Choroid plexus epithelial cell (primary cell): ENCODE results near the gene PIK3AP1.

Source experiments
- DNase-seq: peaks from one replicate; pipeline ENCODE4 v3.0.0-alpha.2; 2010; ENCODE audit warnings: low read depth
- H3K4me3 ChIP-seq: 2 replicates; pipeline ENCODE4 v1.5.1; 2011; ENCODE audit warnings: low read depth, mild to moderate bottlenecking, control low read depth, low read length, moderate library complexity
- TF ChIP-seq, protein P1 (sequence below): conservative IDR thresholded peaks from 2 replicates; pipeline ENCODE4 v1.5.1; 2011; ENCODE audit warnings: low read depth, mild to moderate bottlenecking, control low read depth, inconsistent platforms, low read length, moderate library complexity

PIK3AP1 gene

GRCh38 chr10:96588616-96589419 is 131.5 kb downstream of the PIK3AP1 start:
- no peak overlapping the region for H3K4me3 ChIP-seq
- DNase-seq = no peak
- TF ChIP-seq, protein P1, sequence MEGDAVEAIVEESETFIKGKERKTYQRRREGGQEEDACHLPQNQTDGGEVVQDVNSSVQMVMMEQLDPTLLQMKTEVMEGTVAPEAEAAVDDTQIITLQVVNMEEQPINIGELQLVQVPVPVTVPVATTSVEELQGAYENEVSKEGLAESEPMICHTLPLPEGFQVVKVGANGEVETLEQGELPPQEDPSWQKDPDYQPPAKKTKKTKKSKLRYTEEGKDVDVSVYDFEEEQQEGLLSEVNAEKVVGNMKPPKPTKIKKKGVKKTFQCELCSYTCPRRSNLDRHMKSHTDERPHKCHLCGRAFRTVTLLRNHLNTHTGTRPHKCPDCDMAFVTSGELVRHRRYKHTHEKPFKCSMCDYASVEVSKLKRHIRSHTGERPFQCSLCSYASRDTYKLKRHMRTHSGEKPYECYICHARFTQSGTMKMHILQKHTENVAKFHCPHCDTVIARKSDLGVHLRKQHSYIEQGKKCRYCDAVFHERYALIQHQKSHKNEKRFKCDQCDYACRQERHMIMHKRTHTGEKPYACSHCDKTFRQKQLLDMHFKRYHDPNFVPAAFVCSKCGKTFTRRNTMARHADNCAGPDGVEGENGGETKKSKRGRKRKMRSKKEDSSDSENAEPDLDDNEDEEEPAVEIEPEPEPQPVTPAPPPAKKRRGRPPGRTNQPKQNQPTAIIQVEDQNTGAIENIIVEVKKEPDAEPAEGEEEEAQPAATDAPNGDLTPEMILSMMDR = no peak

DNA sequence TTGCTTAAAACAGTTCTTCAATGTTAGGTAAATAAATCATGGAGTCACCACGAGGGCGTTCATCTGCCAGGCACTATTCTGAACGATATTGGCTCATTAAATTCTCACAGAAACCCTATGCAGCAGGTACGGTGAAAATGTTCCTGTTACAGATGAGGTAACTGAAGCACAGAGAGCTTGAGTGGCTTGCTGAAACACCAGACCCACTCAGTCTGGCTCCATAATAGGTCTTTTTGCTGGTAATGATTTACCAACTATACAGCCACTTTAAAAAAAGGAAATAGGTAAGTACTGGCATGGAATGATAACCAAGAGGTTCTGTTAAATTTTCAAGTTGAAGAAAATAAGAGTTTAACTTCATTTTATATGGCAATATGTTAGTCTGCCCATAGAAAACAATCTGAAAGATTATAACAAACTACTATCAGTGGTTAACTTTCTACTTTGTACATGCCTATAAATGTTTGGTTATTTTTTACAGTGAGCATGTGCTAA is 132.2 kb downstream of the PIK3AP1 start:
- no peak for DNase-seq
- H3K4me3 ChIP-seq = peak overlapping the region; percentile 76
- TF ChIP-seq, protein P1 = no peak

DNA sequence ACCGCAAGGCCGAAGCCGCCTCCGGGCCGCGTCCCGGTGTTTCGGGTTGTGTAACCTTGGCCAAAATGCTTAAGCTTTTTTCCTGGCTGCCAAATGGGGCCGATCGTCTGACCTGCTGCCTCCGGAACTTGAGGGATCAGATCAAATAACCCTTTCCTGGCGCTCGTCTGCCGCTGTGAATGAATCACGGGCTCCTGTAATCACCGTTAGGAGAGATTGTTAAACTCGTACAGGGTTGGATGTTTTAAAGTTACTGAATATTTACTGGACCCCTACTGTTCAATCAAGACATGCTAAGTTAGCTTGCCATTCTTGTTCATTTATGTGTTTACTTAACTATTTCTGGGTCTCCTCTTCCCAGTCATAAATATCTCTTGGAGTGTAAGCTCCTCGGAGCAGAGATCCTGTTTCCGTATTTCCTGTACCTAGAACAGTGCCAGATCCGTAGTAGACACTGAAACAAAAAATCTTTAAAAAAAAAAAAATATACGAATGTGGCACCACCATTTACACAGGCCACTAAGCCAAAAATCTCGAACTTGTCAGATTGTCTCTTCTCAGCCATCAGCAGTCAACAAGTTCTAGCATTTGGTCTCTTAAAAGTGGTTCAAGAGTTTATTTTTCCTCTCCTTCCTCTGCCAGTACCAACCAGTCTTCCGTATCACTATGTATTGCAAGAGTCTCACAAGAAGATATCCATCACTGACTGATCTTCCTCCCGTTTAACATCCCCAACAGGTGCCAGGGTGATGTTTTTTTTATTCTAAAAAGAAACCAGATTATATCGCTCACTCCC is 132.9 kb downstream of the PIK3AP1 start:
- peak overlapping the region; percentile 76 for H3K4me3 ChIP-seq
- TF ChIP-seq, protein P1 = peak; percentile 7
- DNase-seq = peak; percentile 82

DNA sequence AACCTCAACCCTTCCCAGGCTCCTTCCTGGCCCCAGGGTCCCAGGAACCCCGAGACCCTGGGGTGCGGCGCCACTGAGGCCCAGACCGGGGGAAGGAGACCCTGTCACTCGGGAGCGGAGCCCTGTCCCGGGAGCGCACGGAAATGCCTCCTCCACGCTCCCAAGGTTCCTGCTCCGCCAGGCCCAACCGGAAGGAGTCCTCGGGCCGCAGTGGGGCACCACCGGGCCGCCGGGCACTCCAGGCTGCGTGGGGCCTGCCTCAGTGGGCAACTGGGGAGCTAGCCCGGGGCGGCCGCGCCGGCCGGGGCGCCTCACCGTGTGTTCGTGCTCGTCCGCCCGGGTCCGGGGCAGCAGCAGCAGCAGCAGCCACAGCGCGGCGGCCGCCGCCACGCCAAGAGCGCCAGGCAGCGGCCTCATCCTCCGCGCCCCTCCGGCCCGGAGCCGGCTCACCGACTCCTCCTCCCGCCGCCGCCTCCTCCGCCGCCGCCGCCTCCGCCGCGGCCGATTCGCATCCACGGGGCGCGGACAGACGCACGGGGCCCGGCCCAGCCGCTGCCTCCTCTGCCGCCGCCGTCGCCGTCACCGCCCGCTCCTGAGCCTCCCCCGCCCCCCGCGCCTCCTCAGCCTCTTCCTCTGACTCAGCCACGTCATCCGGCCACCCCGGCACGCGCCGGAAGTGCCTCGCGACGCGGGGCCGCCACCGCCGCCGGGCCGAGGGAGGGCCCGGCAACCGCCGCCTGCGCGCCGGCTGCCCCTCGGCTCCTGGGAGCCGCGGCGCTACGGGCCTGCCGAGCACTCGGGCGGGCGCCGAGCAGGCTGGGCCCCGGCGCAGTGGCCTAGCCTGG is 133.7 kb downstream of the PIK3AP1 start, which contains the start of gene TM9SF3:
Gene TM9SF3, minus strand, starts transcription at position 594 of the 845 bp plus-strand sequence. Its CDS starts 177 bp downstream, at position 417.
- TF ChIP-seq, protein P1 = no peak
- H3K4me3 ChIP-seq = peak within 1 kb of the TSS; percentile 76
- DNase-seq = peak; percentile 84

DNA sequence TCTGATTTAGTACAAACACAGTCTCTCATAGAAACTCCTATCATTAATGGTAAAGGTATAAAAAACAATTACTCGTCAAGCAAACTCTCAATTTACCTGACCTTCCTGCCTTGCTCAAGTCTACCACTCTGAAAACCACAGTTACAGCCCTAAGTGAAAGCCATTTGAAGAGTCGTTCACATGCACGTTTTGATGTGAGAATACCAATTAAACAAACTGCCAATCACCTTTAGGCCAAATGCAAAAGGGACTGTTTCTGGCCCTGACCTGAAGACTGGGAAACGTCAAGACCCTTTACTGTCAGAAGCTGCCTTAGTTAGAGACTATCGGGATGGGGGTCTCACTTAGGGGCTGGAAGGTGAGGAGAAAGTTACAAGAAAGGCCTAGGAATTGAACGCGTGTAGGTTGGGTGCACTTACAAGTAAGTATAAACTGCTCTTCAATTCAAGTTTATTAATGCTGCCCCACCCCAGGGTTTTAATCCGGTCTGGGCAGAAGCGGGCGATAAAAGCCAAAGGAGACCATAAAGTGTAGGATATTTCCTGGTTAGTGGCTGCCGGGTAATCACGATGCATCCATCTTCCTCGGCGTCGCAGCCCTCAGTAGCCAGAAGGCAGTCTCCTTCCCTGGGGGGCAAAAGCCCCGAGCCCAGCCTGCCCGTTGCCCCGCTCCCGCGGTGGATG is 134.4 kb downstream of the PIK3AP1 start:
- TF ChIP-seq, protein P1 = no peak
- peak overlapping the region; percentile 76 for H3K4me3 ChIP-seq
- DNase-seq = peak; percentile 25

GRCh38 chr10:96584474-96584873 is 135.8 kb downstream of the PIK3AP1 start:
- DNase-seq = no peak
- TF ChIP-seq, protein P1 = no peak
- H3K4me3 ChIP-seq = no peak overlapping the region
